GM12878 (cell line): Measurements from ENCODE around the gene ANGPTL2. TPM values are rescaled to one million over a fixed set of nuclear protein-coding genes. Genes with fewer than 3 reads are reported as not detected.

Source experiments
- ATAC-seq: fragments of 200-7000 bp; cut with Tn5 transposase; 3 replicates; pipeline ENCODE4 v1.9.1; 2020; ENCODE audit warnings: mild to moderate bottlenecking, moderate library complexity
- BruUV-seq: library from RNA; stranded (reverse); fragments of 400-500 nt; replicated peaks from 2 replicates; lab custom pipeline; 2021; lab: Mats Ljungman, UMichigan
- CTCF ChIA-PET: fragments of 300-600 bp; sonication (Branson Sonifier 250); formaldehyde crosslinking; extraction: SDS; loops from one replicate; lab custom pipeline; 2021; ENCODE audit warnings: inconsistent platforms; lab: Yijun Ruan, JAX
- POLR2A ChIA-PET: fragments of 350-600 bp; formaldehyde crosslinking; extraction: SDS; loops from one replicate; lab custom pipeline; 2021; ENCODE audit warnings: inconsistent platforms; lab: Charles Lee
- RAD21 ChIA-PET: fragments of 300-600 bp; sonication (Branson Sonifier 250); formaldehyde crosslinking; loops from one replicate; lab custom pipeline; 2023; ENCODE audit warnings: antibody characterized with exemption; ENCODE audit not compliant: unreplicated experiment; lab: Charles Lee
- SMC1A ChIA-PET: fragments of 300-600 bp; sonication (Branson Sonifier 250); formaldehyde crosslinking; loops from one replicate; lab custom pipeline; 2023; ENCODE audit not compliant: unreplicated experiment, uncharacterized antibody; lab: Charles Lee
- DNase-seq: peaks from one replicate; pipeline ENCODE4 v3.0.0-alpha.2; 2011; ENCODE audit warnings: low read depth, low spot score
- FAIRE-seq: peaks from 3 replicates; lab custom pipeline; 2011; peaks lifted over from hg19 to GRCh38; lab: Jason Lieb, UNC
- H2AFZ ChIP-seq: 2 replicates; pipeline ENCODE4 v1.6.0; 2011; ENCODE audit warnings: low read depth, low read length, control low read depth; ENCODE audit not compliant: control insufficient read depth
- H3K27ac ChIP-seq: 2 replicates; pipeline ENCODE4 v1.5.1; 2011; ENCODE audit warnings: control low read depth; ENCODE audit not compliant: control insufficient read depth, insufficient read depth
- H3K27me3 ChIP-seq, 2 experiments: replicated peaks in 1 of 2; 2 replicates each; pipeline versions ENCODE4 v1.6.0 to v1.6.1; 2011; ENCODE audit warnings: low read length in 1 of 2; ENCODE audit not compliant: control insufficient read depth in 2 of 2, insufficient read depth in 2 of 2
- H3K36me3 ChIP-seq, 2 experiments: 2 replicates each; pipeline ENCODE4 v1.5.1; 2011; ENCODE audit warnings: low read length in 1 of 2; ENCODE audit not compliant: control insufficient read depth in 2 of 2, insufficient read depth in 2 of 2
- H3K4me1 ChIP-seq: 2 replicates; pipeline ENCODE4 v1.6.1; 2011; ENCODE audit warnings: mild to moderate bottlenecking, low read length, moderate library complexity, mixed read lengths; ENCODE audit not compliant: control insufficient read depth, insufficient read depth
- H3K4me2 ChIP-seq: 2 replicates; pipeline ENCODE4 v1.6.0; 2011; ENCODE audit warnings: control low read depth; ENCODE audit not compliant: control insufficient read depth, insufficient read depth
- H3K4me3 ChIP-seq: fragments of 200-600 bp; sonication (generic); 2 replicates; pipeline ENCODE4 v1.5.1; 2016
- H3K79me2 ChIP-seq: 2 replicates; pipeline ENCODE4 v1.6.0; 2011; ENCODE audit warnings: low read length; ENCODE audit not compliant: control insufficient read depth, insufficient read depth
- H3K9ac ChIP-seq: 2 replicates; pipeline ENCODE4 v1.8.0; 2011; ENCODE audit warnings: low read length, control low read depth, mixed read lengths; ENCODE audit not compliant: control insufficient read depth, insufficient read depth
- H3K9me3 ChIP-seq: replicated peaks from 3 replicates; pipeline ENCODE4 v1.5.1; 2011; ENCODE audit warnings: mild to moderate bottlenecking, low read length; ENCODE audit not compliant: control insufficient read depth, insufficient read depth
- H4K20me1 ChIP-seq: 2 replicates; pipeline ENCODE4 v1.6.0; 2011; ENCODE audit not compliant: control insufficient read depth, insufficient read depth
- CHD1 ChIP-seq: IDR thresholded peaks from 2 replicates; pipeline ENCODE4 v1.6.1; 2012; ENCODE audit warnings: low read depth, low read length, improper control_type of control experiment
- CTCF ChIP-seq, 3 experiments: IDR thresholded peaks in 2 of 3; conservative IDR thresholded peaks in 1 of 3; 2 replicates each; pipeline ENCODE4 v1.5.1; 2011; ENCODE audit warnings: low read depth in 3 of 3, low read length in 3 of 3, mild to moderate bottlenecking in 3 of 3, control low read depth in 2 of 3, moderate library complexity in 2 of 3, inconsistent platforms in 1 of 3, mixed read lengths in 1 of 3; ENCODE audit not compliant: control insufficient read depth in 2 of 3, insufficient read depth in 1 of 3; ENCODE audit errors: extremely low read depth in 1 of 3
- EED ChIP-seq: sonication (generic); IDR thresholded peaks from 2 replicates; pipeline ENCODE4 v1.6.1; 2016; ENCODE audit warnings: antibody characterized with exemption, low read depth
- POLR2A ChIP-seq: IDR thresholded peaks from 2 replicates; pipeline ENCODE4 v1.6.1; 2011; ENCODE audit warnings: low read depth, mild to moderate bottlenecking, low read length
- RAD21 ChIP-seq: IDR thresholded peaks from 2 replicates; pipeline ENCODE4 v1.6.1; 2011; ENCODE audit warnings: mild to moderate bottlenecking, low read depth, low read length, moderate library complexity; ENCODE audit not compliant: insufficient read depth
- SPI1 ChIP-seq: IDR thresholded peaks from 2 replicates; pipeline ENCODE4 v1.6.1; 2011; ENCODE audit warnings: low read depth, mild to moderate bottlenecking, low read length, moderate library complexity, borderline replicate concordance; ENCODE audit not compliant: insufficient read depth
- ZNF207 ChIP-seq: fragments of 450-650 bp; IDR thresholded peaks from 2 replicates; pipeline ENCODE4 v1.6.1; 2014; ENCODE audit warnings: antibody characterized with exemption, mild to moderate bottlenecking, borderline replicate concordance
- WGBS: methylation state at CpG from one replicate; pipeline ENCODE4 v1.1.6; 2016; ENCODE audit warnings: low lambda C conversion rate; ENCODE audit not compliant: insufficient replicate concordance, insufficient coverage; ENCODE audit errors: missing lambda C conversion rate; 5-methylcytosine and 5-hydroxymethylcytosine counted together
- in situ Hi-C: fragments of 300-500 bp; cut with MboI; formaldehyde crosslinking; loops from 9 replicates; pipeline ENCODE4 v1.14.3; 2018; ENCODE audit warnings: mixed read lengths
- intact Hi-C: fragments of 100-400 bp; cut with micrococcal nuclease; formaldehyde crosslinking; loops from one replicate; pipeline ENCODE4 v1.14.2; 2022; ENCODE audit not compliant: unreplicated experiment
- polyA plus RNA-seq, 11 experiments: library from polyadenylated mRNA; depleted of rRNA in 4 of 11; unstranded in 6 of 11; stranded (reverse) in 5 of 11; fragments of >200 nt; fragmentation: Nextera tagmentation in 4 of 11; fragmentation: Illumina TruSeq in 1 of 11; extraction: Ambion mirVana in 4 of 11; extraction: Trizol in 1 of 11; gene quantifications; 1 replicate in 1 of 11; 2 replicates in 10 of 11; pipeline versions ENCODE4 v1.2.1 to v1.2.3, GENCODE V29; 2011 to 2016; ENCODE audit warnings: inconsistent platforms in 2 of 11, missing spikeins in 2 of 11, low read depth in 1 of 11
- total RNA-seq, 4 experiments: library from RNA; depleted of rRNA in 3 of 4; stranded (reverse); fragments of >200 nt in 3 of 4; fragmentation: Illumina TruSeq in 1 of 4; extraction: Trizol in 1 of 4; gene quantifications; 2 replicates each; pipeline versions ENCODE4 v1.2.1 to v1.2.3, GENCODE V29; 2013 to 2021

Gene ANGPTL2
- total and polyA plus RNA-seq, 10 of the 15 experiments (the other 5 are each of a cell fraction or from before 2014, with no cell fraction given): 0.13 to 2.6 (median 0.82) TPM; not detected in 1

GRCh38 chr9:127133739-127134167, 11.3 kb upstream of the ANGPTL2 start (continued):
- TF ChIP-seq CHD1 (no peak), POLR2A (no peak)

GRCh38 chr9:127132921-127133647, 10.6 kb upstream of the ANGPTL2 start:
- 84% methylated on average over 15 of the region's 15 CpGs for WGBS
- ATAC-seq: no peak
- Histone ChIP-seq H4K20me1 (no peaks in the 10 kb centered on the region), H3K4me3 (no peak overlapping the region), H3K9me3 (no peaks in the 10 kb centered on the region), H3K27me3 (no peaks in the 10 kb centered on the region), H3K4me2 (no peak overlapping the region), H3K9ac (no peak overlapping the region), H3K4me1 (no peaks in the 10 kb centered on the region), H3K79me2 (no peaks in the 10 kb centered on the region), H2AFZ (no peak overlapping the region), H3K27ac (no peak overlapping the region), H3K36me3 (no peaks in the 10 kb centered on the region)
- no peak for FAIRE-seq
- intact Hi-C loops (no loop called here), in situ Hi-C loops (no loop called here)
- ChIA-PET POLR2A (interaction anchor here (0.6 kb wide), 1 partner anchor 8 kb away, joined by 6 read pairs; no protein-coding TSS in a partner anchor), RAD21 (interaction anchor here (1.4 kb wide), 1 partner anchor 10 kb away, joined by 5 read pairs; no protein-coding TSS in a partner anchor), SMC1A (interaction anchor here (1.0 to 2.4 kb wide), 2 partner anchors 37 to 65 kb away, joined by 3 to 6 read pairs; no protein-coding TSS in a partner anchor), CTCF (interaction anchor here (0.6 to 1.0 kb wide), 2 partner anchors 14 to 22 kb away, joined by 3 read pairs; no protein-coding TSS in a partner anchor)
- no peak for TF ChIP-seq EED
- no TSS peak for BruUV-seq
- no peak for DNase-seq

GRCh38 chr9:127132375-127132774, 9.9 kb upstream of the ANGPTL2 start:
- Histone ChIP-seq H3K4me3 (no peak overlapping the region), H2AFZ (no peak overlapping the region), H3K4me2 (no peak overlapping the region), H3K9me3 (no peaks in the 10 kb centered on the region), H3K4me1 (no peaks in the 10 kb centered on the region), H3K79me2 (no peaks in the 10 kb centered on the region), H3K27me3 (no peaks in the 10 kb centered on the region), H3K27ac (no peak overlapping the region), H4K20me1 (no peaks in the 10 kb centered on the region), H3K9ac (no peak overlapping the region), H3K36me3 (no peaks in the 10 kb centered on the region)
- ATAC-seq (no peak; the same call in 2 of the 3 replicates), DNase-seq (no peak), FAIRE-seq (no peak)
- TF ChIP-seq SPI1: no peak
- 0 out of 2 replicates have a peak, but pooled peaks have one; percentile 3 for TF ChIP-seq RAD21
- peak in 1 of 3 experiments; percentile 8; a peak in 1 of 6 replicates for TF ChIP-seq CTCF (IDR thresholded peaks at IDR 0.05 in 2 of 3, conservative IDR thresholded peaks at IDR 0.05 in 1 of 3; ENCODE audit: control insufficient read depth in 2 of 3, extremely low read depth in 1 of 3, insufficient read depth in 1 of 3, low read depth in 3 of 3, low read length in 3 of 3)
- no peak for TF ChIP-seq ZNF207
- intact Hi-C loops: no loop called here
- in situ Hi-C loops: no loop called here
- POLR2A ChIA-PET: no interaction called here
- SMC1A ChIA-PET: interaction anchor here (0.7 to 1.5 kb wide), 5 partner anchors 22 to 167 kb away, joined by 3 to 5 read pairs (median 3); no protein-coding TSS in a partner anchor
- 97% methylated on average over 4 of the region's 4 CpGs for WGBS
- no TSS peak for BruUV-seq
- RAD21 ChIA-PET: no interaction called here
- CTCF ChIA-PET: no interaction called here
